Heart left ventricle (tissue), 16 donors: Measurements from ENCODE around the gene CDK5. TPM values are rescaled to one million over a fixed set of nuclear protein-coding genes. Genes with fewer than 3 reads are reported as not detected.

Source experiments
- ATAC-seq, 4 donors: fragments of 200-7000 bp; cut with Tn5 transposase; one replicate each; pipeline ENCODE4 v1.9.1; 2020 to 2022; ENCODE audit warnings: moderate library complexity in 4 of 4, mild to moderate bottlenecking in 3 of 4, moderate number of reproducible peaks in 1 of 4
- DNase-seq, 5 donors: peaks; one replicate each; pipeline ENCODE4 v3.0.0-alpha.2; 2020
- H3K27ac ChIP-seq, 12 donors: fragments of 200-600 bp; sonication (generic) in 4 of 12; one replicate each; pipeline versions ENCODE4 v1.5.0 to v1.8.0; 2016 to 2022; ENCODE audit warnings: mild to moderate bottlenecking in 2 of 12
- H3K27me3 ChIP-seq, 9 donors: fragments of 200-600 bp; sonication (generic) in 2 of 9; one replicate each; pipeline versions ENCODE4 v1.5.1 to v1.8.0; 2016 to 2022; ENCODE audit warnings: mild to moderate bottlenecking in 3 of 9
- H3K36me3 ChIP-seq, 9 donors: fragments of 200-600 bp; sonication (generic) in 2 of 9; one replicate each; pipeline versions ENCODE4 v1.5.0 to v1.8.0; 2018 to 2022; ENCODE audit warnings: mild to moderate bottlenecking in 2 of 9
- H3K4me1 ChIP-seq, 12 donors: fragments of 200-600 bp; sonication (generic) in 4 of 12; one replicate each; pipeline versions ENCODE4 v1.5.0 to v1.8.0; 2016 to 2022; ENCODE audit warnings: mild to moderate bottlenecking in 3 of 12
- H3K4me3 ChIP-seq, 12 donors: fragments of 200-600 bp; sonication (generic) in 4 of 12; one replicate each; pipeline versions ENCODE4 v1.5.0 to v1.8.0; 2017 to 2022; ENCODE audit warnings: mild to moderate bottlenecking in 9 of 12, moderate library complexity in 4 of 12
- H3K9me3 ChIP-seq, 12 donors: fragments of 200-600 bp; sonication (generic) in 4 of 12; one replicate each; pipeline versions ENCODE4 v1.5.0 to v1.8.0; 2016 to 2022; ENCODE audit warnings: mild to moderate bottlenecking in 1 of 12
- POLR2A ChIP-seq, 2 donors: fragments of 450-650 bp; IDR thresholded peaks; one replicate each; pipeline ENCODE4 v1.6.1; 2017; ENCODE audit warnings: antibody characterized with exemption in 2 of 2, mild to moderate bottlenecking in 2 of 2, moderate library complexity in 2 of 2
- WGBS, 4 donors: extraction: QIAGEN DNeasy Blood & Tissue Kit in 2 of 4; methylation state at CpG; one replicate each; pipeline versions ENCODE4 v1.1.5 to v1.1.7; 2013 to 2018; 5-methylcytosine and 5-hydroxymethylcytosine counted together
- intact Hi-C, 10 donors: fragments of 100-400 bp; cut with DNase I; formaldehyde crosslinking; loops; one replicate each; pipeline versions ENCODE4 v1.11.1 to v1.14.2; 2022
- polyA plus RNA-seq, 2 donors: library from polyadenylated mRNA; stranded (reverse); fragments of 200-250 nt; gene quantifications; one replicate each; pipeline ENCODE4 v1.2.3, GENCODE V29; 2013
- total RNA-seq, 9 donors: library from RNA; depleted of rRNA in 2 of 9; stranded (reverse); fragments of >200 nt in 2 of 9; fragmentation: NEBNext Ultra II Directional in 3 of 9; extraction: Animal tissue kit (Norgen Biotek cat#: 25700) in 3 of 9; gene quantifications; one replicate each; pipeline versions ENCODE4 v1.1.0 to v1.2.4, GENCODE V29; 2016 to 2023
- TF ChIP-seq, protein P1 (sequence below), 12 donors: fragments of 200-600 bp; sonication (generic) in 4 of 12; IDR thresholded peaks; one replicate each; pipeline versions ENCODE4 v1.5.0 to v1.8.0; 2018 to 2022; ENCODE audit warnings: antibody characterized with exemption in 12 of 12, mild to moderate bottlenecking in 5 of 12
- donor health status: ischemic (EF 13 %, LVEDD 7.1; RV severe dilation, severe dysfunction).
- donor health status: healthy with polysubstance abuse.
- donor health status: DM: no; HTN: yes; CAD: no.
- donor health status: DM: no; HTN: no; CAD: no.
- donor health status: ischemic (EF 25% LVEDD 6.9; RV normal size, moderate dysfunction).
- donor health status: ischemic (EF 25% LVEDD 5.7; RV mildly dilated, moderate dysfunction).
- donor health status: healthy.
- donor health status: DM: yes; HTN: yes; CAD: no.
- donor health status: ischemic (EF 35%, LVEDD 5.7; RV mildly dilated, moderate dysfunction).
- donor health status: nonischemic (EF 11% LVEDD 7.7; RV severe dilation, severe dysfunction).
- donor health status: DM: yes; HTN: yes; CAD: no.
- donor health status: PGD.
- donor health status: ischemic (EF 29% LVEDD 5.4; RV normal size, mild dysfunction).
- donor health status: nonischemic (EF 23%, LVEDD 6.1; RV moderate dilation, normal function).

CDK5 gene
- total and polyA plus RNA-seq, 11 donors, result 5.6 to 13.7 (median 7.6) TPM

- TF ChIP-seq POLR2A (IDR thresholded peaks at IDR 0.05), result peak in 1 of 2 donors; percentile 86
- TF ChIP-seq, protein P1, sequence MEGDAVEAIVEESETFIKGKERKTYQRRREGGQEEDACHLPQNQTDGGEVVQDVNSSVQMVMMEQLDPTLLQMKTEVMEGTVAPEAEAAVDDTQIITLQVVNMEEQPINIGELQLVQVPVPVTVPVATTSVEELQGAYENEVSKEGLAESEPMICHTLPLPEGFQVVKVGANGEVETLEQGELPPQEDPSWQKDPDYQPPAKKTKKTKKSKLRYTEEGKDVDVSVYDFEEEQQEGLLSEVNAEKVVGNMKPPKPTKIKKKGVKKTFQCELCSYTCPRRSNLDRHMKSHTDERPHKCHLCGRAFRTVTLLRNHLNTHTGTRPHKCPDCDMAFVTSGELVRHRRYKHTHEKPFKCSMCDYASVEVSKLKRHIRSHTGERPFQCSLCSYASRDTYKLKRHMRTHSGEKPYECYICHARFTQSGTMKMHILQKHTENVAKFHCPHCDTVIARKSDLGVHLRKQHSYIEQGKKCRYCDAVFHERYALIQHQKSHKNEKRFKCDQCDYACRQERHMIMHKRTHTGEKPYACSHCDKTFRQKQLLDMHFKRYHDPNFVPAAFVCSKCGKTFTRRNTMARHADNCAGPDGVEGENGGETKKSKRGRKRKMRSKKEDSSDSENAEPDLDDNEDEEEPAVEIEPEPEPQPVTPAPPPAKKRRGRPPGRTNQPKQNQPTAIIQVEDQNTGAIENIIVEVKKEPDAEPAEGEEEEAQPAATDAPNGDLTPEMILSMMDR (IDR thresholded peaks at IDR 0.05), result no peak
- Histone ChIP-seq H3K4me1 (peaks cover 20 to 76% (median 59%) of the 10 kb centered on the region in 12 donors), H3K9me3 (no peaks in the 10 kb centered on the region), H3K4me3 (peak within 1 kb of the TSS; percentile 72 to 99 (median 94)), H3K36me3 (peaks cover 0 to 18% (median 9%) of the 10 kb centered on the region in 9 donors), H3K27ac (peak within 1 kb of the TSS; percentile 85 to 99 (median 94)), H3K27me3 (no peaks in the 10 kb centered on the region)
- intact Hi-C loops, result loop anchor here in 4 of 10 donors (1.0 to 2.0 kb wide), 3 partner anchors 20 to 22 kb away; partner anchors contain the start of gene SLC4A2 (in 2 of the 4)
- peak; percentile 78 to 84 (median 82) for ATAC-seq
- WGBS, 4 donors, result 1 to 2% (median 1%) methylated on average over 52 to 66 of the region's 66 CpGs
- peak; percentile 92 to 96 (median 94) for DNase-seq
Measured at GRCh38 chr7:151080522-151081169, 22.9 kb upstream of the CDK5 start, which contains the start of gene FASTK. FASTK (minus strand) TSS chr7:151080809; CDS start chr7:151080766, 43 bp downstream.

DNA sequence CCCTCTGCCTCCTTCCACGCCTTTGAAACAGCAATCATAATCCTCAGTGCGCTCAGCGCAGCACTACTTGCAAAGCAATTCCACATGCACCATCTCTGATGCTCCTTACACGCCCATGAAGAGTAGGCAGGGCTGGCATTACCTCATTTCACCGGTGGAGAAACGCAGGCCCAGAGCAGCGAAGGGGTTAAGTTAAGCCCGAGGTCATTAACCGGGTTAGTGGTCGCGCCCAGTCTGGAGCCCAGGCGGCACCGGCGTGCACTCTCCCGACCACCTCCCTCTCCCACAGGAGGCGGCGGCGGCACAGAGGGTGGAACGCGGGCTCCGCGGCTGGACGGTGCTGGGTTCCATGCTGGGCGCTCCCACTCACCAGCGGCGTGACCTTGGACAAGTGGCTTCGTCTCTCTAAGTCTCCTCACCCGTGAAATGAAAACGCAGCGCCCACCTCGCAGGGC, 22.4 kb upstream of the CDK5 start:
- H3K4me3 ChIP-seq, result peak overlapping the region; percentile 72 to 99 (median 94)
- H3K4me1 ChIP-seq, result peaks cover 20 to 71% (median 54%) of the 10 kb centered on the region in 12 donors
- peak in 2 of 5 donors; percentile 25 to 69 for DNase-seq
- intact Hi-C loops, result loop anchor here in 4 of 10 donors (1.0 to 2.0 kb wide), 3 partner anchors 19 to 21 kb away; partner anchors contain the start of gene SLC4A2 (in 2 of the 4)
- no peaks in the 10 kb centered on the region for H3K27me3 ChIP-seq
- peak in 2 of 4 donors; percentile 2 for ATAC-seq
- peak overlapping the region; percentile 85 to 99 (median 94) for H3K27ac ChIP-seq
- TF ChIP-seq, protein P1 (IDR thresholded peaks at IDR 0.05), result no peak
- TF ChIP-seq POLR2A (IDR thresholded peaks at IDR 0.05), result no peak
- H3K9me3 ChIP-seq, result no peaks in the 10 kb centered on the region
- H3K36me3 ChIP-seq, result peaks cover 0 to 23% (median 14%) of the 10 kb centered on the region in 9 donors
- WGBS, 4 donors, result 1% methylated on average over 28 to 31 of the region's 31 CpGs

- H3K4me3 ChIP-seq, result peak overlapping the region in 11 of 12 donors; percentile 72 to 99 (median 94)
- no peaks in the 10 kb centered on the region for H3K9me3 ChIP-seq
- H3K27me3 ChIP-seq, result no peaks in the 10 kb centered on the region
- DNase-seq (peak in 1 of 5 donors; percentile 51), ATAC-seq (no peak)
- H3K36me3 ChIP-seq, result peaks cover 0 to 31% (median 22%) of the 10 kb centered on the region in 9 donors
- intact Hi-C loops, result loop anchor here in 1 of 10 donors (1.0 kb wide), 1 partner anchor 16 kb away; no protein-coding TSS in a partner anchor
- H3K27ac ChIP-seq, result peak overlapping the region in 5 of 12 donors; percentile 89 to 99 (median 96)
- no peak for TF ChIP-seq POLR2A (IDR thresholded peaks at IDR 0.05)
- TF ChIP-seq, protein P1 (IDR thresholded peaks at IDR 0.05), result no peak
- peaks cover 20 to 69% (median 53%) of the 10 kb centered on the region in 12 donors for H3K4me1 ChIP-seq
- WGBS, 4 donors, result 75 to 81% (median 77%) methylated on average over 13 to 27 of the region's 27 CpGs
Measured at GRCh38 chr7:151079199-151079910, 21.7 kb upstream of the CDK5 start.
